ENCODE measurements around the gene SLC30A7.

DNA sequence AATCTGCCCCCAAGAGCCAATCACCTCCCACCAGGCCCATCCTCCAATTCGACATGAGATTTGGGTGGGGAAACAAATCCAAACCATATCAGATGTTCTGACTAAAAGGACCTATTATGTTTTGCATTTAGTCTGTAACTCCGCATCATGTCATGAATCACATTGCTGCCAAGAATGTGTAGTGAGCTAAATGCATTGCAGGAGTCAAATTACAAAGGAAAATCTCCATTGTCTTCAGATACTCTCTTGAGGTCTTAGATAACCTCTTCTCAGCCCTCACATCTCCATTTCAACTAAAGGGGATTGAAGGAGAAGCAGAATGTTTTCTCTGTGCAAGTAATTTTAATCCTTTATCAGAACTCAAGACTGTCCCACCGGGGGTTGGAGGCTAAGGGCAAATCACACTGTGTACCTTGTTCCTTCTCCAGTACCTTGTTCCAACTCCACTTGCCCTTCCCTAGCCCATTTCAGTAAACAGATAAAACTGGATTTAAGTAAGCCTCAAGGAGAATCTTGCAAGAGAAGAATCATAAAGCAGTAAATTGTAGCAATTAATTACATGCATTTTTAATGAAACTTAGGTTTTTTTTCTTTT lies 35.4 kb upstream of the SLC30A7 start:
- TF ChIP-seq CTCF (IDR thresholded peaks at IDR 0.05) (no peak), EZH2 (IDR thresholded peaks at IDR 0.05) (no peak)
